ENCODE results near the gene CTRB2.

Gene CTRB2

DNA sequence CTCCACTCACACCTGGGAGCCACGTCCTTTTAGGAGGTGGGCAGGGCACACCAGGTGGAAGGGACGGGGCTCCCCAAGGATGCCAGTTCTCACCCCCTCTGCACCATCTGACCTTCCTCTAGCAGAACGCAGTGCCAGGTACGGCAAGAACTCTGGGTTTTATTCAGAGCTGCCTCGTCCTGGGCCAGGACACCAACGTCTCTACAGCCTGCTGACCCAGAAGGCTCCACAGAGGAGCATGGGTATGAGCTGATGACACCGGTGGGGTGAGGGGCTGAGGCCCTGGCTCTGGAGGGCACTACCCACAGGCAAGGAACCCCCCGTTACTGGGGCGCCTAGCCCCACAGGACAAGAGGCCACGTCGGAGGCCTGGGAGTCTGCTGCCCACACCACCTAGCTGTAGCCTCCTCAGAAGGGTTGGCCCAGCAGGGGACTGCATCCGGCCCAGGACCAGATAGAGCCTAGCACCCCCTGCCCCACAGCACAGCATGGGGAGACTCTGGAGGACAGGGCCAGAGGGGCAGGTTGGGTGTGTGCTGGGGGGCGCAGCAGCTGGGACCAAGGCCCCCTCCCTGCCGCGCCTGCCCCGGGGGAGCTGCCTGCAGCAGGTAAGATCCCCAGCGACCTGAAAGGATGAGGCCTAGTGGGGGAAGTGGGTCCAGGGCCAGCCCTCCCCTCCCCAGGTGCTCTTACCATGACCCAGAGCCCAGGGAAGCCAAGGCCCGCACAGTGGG is 30.6 kb upstream of the CTRB2 start:
- no peak overlapping the region for H3K27ac ChIP-seq (ENCODE audit: extremely low read depth, low read depth, low read length)
- POLR2A ChIA-PET, result no interaction called here
- no peak overlapping the region for H3K4me3 ChIP-seq (ENCODE audit: low read depth, low read length)
- TF ChIP-seq ZIC2 (tag by site-specific recombination; IDR thresholded peaks at IDR 0.05), result 0 out of 2 replicates have a peak, but pooled peaks have one; percentile 9
- TF ChIP-seq ZNF426 (tag by site-specific recombination; IDR thresholded peaks at IDR 0.05), result no peak
- TF ChIP-seq ZNF132 (tag by site-specific recombination; IDR thresholded peaks at IDR 0.05; ENCODE audit: borderline replicate concordance), result no peak
- no peak for TF ChIP-seq ZBTB17 (tag by site-specific recombination; IDR thresholded peaks at IDR 0.05)
- peaks cover 8 to 81% of the 10 kb centered on the region in 2 experiments for H3K36me3 ChIP-seq (ENCODE audit: control insufficient read depth in 2 of 2, insufficient read depth in 1 of 2, low read length in 2 of 2)
- no peaks in the 10 kb centered on the region for H3K9me3 ChIP-seq (ENCODE audit: control insufficient read depth, insufficient read depth, low read depth, low read length)
- CTCF ChIA-PET, result interaction anchor here (0.8 to 1.1 kb wide), 3 partner anchors 38 to 166 kb away, joined by 3 to 4 read pairs (median 4); no protein-coding TSS in a partner anchor
- H3K4me1 ChIP-seq (ENCODE audit: control insufficient read depth, insufficient read depth, low read length), result peaks cover 4% of the 10 kb centered on the region; the same call in 1 of the 2 replicates

DNA sequence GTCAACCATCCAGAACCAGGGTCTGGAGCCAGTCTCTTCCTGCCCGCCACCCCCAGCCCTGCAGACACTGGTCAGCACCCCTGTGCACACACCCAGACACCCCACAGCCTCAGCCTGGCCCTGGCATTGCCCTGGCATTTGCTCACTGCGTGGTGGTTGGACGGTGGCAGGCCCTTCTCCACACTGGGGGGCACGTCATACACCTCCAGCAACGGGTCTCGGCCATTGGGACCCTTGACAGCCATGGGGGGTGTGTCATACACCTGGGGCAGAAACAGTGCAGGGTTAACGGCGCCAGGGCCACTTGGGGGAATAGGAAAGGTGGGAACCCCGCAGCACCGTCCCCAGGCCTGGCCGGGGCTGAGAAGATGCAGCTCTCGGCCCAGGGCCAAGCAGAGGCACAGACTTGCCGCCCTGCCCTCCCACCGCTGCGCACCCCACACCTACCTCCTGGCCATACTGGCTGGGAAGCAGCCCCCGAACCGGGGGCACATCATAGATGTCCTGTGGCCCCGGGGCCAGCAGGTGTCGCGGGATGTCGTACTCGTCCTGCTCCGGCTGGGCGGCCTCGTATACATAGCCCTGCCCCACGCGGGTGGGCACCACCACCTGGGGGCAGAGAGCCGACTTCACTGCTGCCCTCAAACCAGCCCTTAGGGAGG is 29.9 kb upstream of the CTRB2 start:
- H3K9me3 ChIP-seq (ENCODE audit: control insufficient read depth, insufficient read depth, low read depth, low read length), result no peaks in the 10 kb centered on the region
- peaks cover 4% of the 10 kb centered on the region; the same call in 1 of the 2 replicates for H3K4me1 ChIP-seq (ENCODE audit: control insufficient read depth, insufficient read depth, low read length)
- no peak overlapping the region for H3K27ac ChIP-seq (ENCODE audit: extremely low read depth, low read depth, low read length)
- H3K4me3 ChIP-seq (ENCODE audit: low read depth, low read length), result no peak overlapping the region
- CTCF ChIA-PET, result interaction anchor here (0.6 to 1.1 kb wide), 5 partner anchors 37 to 208 kb away, joined by 3 to 4 read pairs (median 4); no protein-coding TSS in a partner anchor
- TF ChIP-seq ZNF341 (tag by site-specific recombination; IDR thresholded peaks at IDR 0.05; ENCODE audit: low read depth) (no peak), GLIS2 (tag by site-specific recombination; IDR thresholded peaks at IDR 0.05) (0 out of 2 replicates have a peak, but pooled peaks have one; percentile 15), ZNF398 (tag by site-specific recombination; IDR thresholded peaks at IDR 0.05) (no peak)
- H3K36me3 ChIP-seq (ENCODE audit: control insufficient read depth in 2 of 2, insufficient read depth in 1 of 2, low read length in 2 of 2), result peaks cover 8 to 78% of the 10 kb centered on the region in 2 experiments
- POLR2A ChIA-PET, result no interaction called here

DNA sequence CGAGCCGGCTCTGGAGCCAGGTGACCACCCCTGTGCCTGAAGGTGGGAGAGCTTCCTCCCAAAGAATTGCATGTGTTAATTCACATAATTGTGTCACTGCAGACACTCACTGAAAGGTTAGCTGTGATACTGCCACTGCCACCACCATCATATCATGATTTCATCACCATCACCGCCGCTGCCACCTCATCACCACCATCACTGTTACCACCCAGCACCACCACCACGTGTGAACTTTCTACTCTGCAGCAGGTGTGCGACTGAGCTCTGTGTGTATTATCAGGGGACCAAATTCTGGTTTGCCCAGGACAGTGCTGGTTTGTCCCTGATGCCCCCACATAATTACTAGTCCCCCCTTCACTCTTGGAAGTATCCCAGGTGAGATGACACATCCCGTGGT is 29.3 kb upstream of the CTRB2 start:
- peaks cover 8 to 76% of the 10 kb centered on the region in 2 experiments for H3K36me3 ChIP-seq (ENCODE audit: control insufficient read depth in 2 of 2, insufficient read depth in 1 of 2, low read length in 2 of 2)
- H3K9me3 ChIP-seq (ENCODE audit: control insufficient read depth, insufficient read depth, low read depth, low read length), result no peaks in the 10 kb centered on the region
- H3K4me1 ChIP-seq (ENCODE audit: control insufficient read depth, insufficient read depth, low read length), result peaks cover 4% of the 10 kb centered on the region; the same call in 1 of the 2 replicates
- no peak overlapping the region for H3K27ac ChIP-seq (ENCODE audit: extremely low read depth, low read depth, low read length)
- ChIA-PET POLR2A (no interaction called here), CTCF (interaction anchor here (0.6 to 1.1 kb wide), 4 partner anchors 37 to 209 kb away, joined by 3 to 4 read pairs (median 4); no protein-coding TSS in a partner anchor)
- no peak overlapping the region for H3K4me3 ChIP-seq (ENCODE audit: low read depth, low read length)
- no peak for TF ChIP-seq SCRT2 (tag by site-specific recombination; IDR thresholded peaks at IDR 0.05)
- no peak for TF ChIP-seq ZNF391 (tag by site-specific recombination; IDR thresholded peaks at IDR 0.05; ENCODE audit: borderline replicate concordance, low read depth)
- TF ChIP-seq ZBTB1 (tag by site-specific recombination; IDR thresholded peaks at IDR 0.05), result no peak
- TF ChIP-seq ZIC2 (tag by site-specific recombination; IDR thresholded peaks at IDR 0.05), result no peak
- TF ChIP-seq ZNF169 (tag by site-specific recombination; IDR thresholded peaks at IDR 0.05), result no peak
- TF ChIP-seq, protein P1, sequence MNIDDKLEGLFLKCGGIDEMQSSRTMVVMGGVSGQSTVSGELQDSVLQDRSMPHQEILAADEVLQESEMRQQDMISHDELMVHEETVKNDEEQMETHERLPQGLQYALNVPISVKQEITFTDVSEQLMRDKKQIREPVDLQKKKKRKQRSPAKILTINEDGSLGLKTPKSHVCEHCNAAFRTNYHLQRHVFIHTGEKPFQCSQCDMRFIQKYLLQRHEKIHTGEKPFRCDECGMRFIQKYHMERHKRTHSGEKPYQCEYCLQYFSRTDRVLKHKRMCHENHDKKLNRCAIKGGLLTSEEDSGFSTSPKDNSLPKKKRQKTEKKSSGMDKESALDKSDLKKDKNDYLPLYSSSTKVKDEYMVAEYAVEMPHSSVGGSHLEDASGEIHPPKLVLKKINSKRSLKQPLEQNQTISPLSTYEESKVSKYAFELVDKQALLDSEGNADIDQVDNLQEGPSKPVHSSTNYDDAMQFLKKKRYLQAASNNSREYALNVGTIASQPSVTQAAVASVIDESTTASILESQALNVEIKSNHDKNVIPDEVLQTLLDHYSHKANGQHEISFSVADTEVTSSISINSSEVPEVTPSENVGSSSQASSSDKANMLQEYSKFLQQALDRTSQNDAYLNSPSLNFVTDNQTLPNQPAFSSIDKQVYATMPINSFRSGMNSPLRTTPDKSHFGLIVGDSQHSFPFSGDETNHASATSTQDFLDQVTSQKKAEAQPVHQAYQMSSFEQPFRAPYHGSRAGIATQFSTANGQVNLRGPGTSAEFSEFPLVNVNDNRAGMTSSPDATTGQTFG (tag by site-specific recombination; IDR thresholded peaks at IDR 0.05; ENCODE audit: borderline replicate concordance), result no peak
- TF ChIP-seq ZNF654 (tag by site-specific recombination; IDR thresholded peaks at IDR 0.05; ENCODE audit: low read depth), result no peak
- no peak for TF ChIP-seq ZNF830 (tag by site-specific recombination; IDR thresholded peaks at IDR 0.05; ENCODE audit: low read depth)
- no peak for TF ChIP-seq ZNF529 (tag by site-specific recombination; IDR thresholded peaks at IDR 0.05; ENCODE audit: insufficient replicate concordance)
- TF ChIP-seq ZNF626 (tag by site-specific recombination; IDR thresholded peaks at IDR 0.05), result no peak
- TF ChIP-seq ZNF670 (tag by site-specific recombination; IDR thresholded peaks at IDR 0.05; ENCODE audit: low read depth), result no peak
- no peak for TF ChIP-seq ZNF596 (tag by site-specific recombination; IDR thresholded peaks at IDR 0.05)
- no peak for TF ChIP-seq ZNF132 (tag by site-specific recombination; IDR thresholded peaks at IDR 0.05; ENCODE audit: borderline replicate concordance)
- TF ChIP-seq ZNF324 (tag by site-specific recombination; IDR thresholded peaks at IDR 0.05), result no peak
- TF ChIP-seq ZNF37A (tag by site-specific recombination; IDR thresholded peaks at IDR 0.05), result no peak
- TF ChIP-seq ZFP69B (tag by site-specific recombination; IDR thresholded peaks at IDR 0.05), result no peak
- no peak for TF ChIP-seq GLIS1 (tag by site-specific recombination; IDR thresholded peaks at IDR 0.05)
- TF ChIP-seq ZNF610 (tag by site-specific recombination; IDR thresholded peaks at IDR 0.05; ENCODE audit: borderline replicate concordance), result no peak

All from HEK293 (cell line).